RWPE1 (cell line): ENCODE data around the gene USP17L5.
"Not testable (repeated sequence)": the region's sequence is repeated elsewhere in the genome, so short reads cannot be mapped to it uniquely, and the experiment has no call there.

Source experiments
- CTCF ChIA-PET: fragments of 350-600 bp; sonication (Branson Sonifier 250); formaldehyde crosslinking; extraction: SDS; loops from one replicate; lab custom pipeline; 2021; lab: Yijun Ruan, JAX
- POLR2A ChIA-PET: fragments of 400-600 bp; formaldehyde crosslinking; extraction: SDS; loops from one replicate; lab custom pipeline; 2020; ENCODE audit warnings: antibody characterized with exemption; ENCODE audit not compliant: low non-redundant PET; lab: Yijun Ruan, JAX
- DNase-seq: peaks from one replicate; pipeline ENCODE4 v3.0.0; 2012; ENCODE audit warnings: low spot score
- H3K27ac ChIP-seq: fragments of 450-650 bp; 2 replicates; pipeline ENCODE4 v1.5.1; 2017
- TF ChIP-seq, protein P1 (sequence below): fragments of 450-650 bp; conservative IDR thresholded peaks from 2 replicates; pipeline ENCODE4 v1.5.1; 2017; ENCODE audit warnings: low read depth, mild to moderate bottlenecking

The USP17L5 gene, protein sequence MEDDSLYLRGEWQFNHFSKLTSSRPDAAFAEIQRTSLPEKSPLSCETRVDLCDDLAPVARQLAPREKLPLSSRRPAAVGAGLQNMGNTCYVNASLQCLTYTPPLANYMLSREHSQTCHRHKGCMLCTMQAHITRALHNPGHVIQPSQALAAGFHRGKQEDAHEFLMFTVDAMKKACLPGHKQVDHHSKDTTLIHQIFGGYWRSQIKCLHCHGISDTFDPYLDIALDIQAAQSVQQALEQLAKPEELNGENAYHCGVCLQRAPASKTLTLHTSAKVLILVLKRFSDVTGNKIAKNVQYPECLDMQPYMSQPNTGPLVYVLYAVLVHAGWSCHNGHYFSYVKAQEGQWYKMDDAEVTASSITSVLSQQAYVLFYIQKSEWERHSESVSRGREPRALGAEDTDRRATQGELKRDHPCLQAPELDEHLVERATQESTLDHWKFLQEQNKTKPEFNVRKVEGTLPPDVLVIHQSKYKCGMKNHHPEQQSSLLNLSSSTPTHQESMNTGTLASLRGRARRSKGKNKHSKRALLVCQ

DNA sequence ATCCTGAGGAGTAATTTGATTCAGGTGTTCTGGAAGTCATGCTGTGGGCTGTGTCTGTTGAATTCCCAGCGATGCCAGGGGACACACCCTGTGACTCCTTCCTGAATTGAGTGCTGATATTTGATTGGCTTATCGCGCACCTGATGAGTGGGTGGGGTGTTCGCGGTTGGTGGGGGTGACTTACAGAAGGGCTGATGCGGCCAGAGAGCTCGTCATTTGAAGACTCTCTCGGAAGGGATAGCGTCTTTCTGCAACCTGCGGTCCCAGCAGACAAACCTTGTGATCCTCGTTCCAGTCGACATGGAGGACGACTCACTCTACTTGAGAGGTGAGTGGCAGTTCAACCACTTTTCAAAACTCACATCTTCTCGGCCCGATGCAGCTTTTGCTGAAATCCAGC is at the start of gene USP17L5:
Gene USP17L5 (plus strand): TSS at position 301 of the 400 bp plus-strand sequence. CDS start 0 bp downstream, at position 301.
- CTCF ChIA-PET, POLR2A ChIA-PET, H3K27ac ChIP-seq, DNase-seq: not testable (repeated sequence)

DNA sequence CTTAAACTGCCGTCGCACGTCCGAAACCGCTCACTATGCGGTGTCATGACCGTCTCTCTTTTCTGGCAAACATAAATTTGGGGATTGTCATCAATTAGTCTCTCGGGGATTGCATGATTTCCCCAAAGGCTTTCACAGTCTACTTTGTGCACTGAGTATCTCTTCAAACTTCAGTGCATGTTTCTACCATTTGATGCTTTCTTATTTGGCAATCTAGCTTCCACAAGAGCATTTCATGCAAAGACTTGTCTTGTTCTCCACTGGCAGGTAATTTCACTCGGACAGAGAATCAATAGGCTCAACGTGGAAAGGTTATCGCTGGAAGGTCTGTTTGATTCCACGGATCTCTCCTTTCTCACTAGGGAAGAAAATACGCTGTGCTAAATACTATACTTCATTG is 15.0 kb upstream of the USP17L5 start:
- POLR2A ChIA-PET, H3K27ac ChIP-seq, DNase-seq, CTCF ChIA-PET: not testable (repeated sequence)

DNA sequence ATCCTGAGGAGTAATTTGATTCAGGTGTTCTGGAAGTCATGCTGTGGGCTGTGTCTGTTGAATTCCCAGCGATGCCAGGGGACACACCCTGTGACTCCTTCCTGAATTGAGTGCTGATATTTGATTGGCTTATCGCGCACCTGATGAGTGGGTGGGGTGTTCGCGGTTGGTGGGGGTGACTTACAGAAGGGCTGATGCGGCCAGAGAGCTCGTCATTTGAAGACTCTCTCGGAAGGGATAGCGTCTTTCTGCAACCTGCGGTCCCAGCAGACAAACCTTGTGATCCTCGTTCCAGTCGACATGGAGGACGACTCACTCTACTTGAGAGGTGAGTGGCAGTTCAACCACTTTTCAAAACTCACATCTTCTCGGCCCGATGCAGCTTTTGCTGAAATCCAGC is 14.3 kb upstream of the USP17L5 start, which contains the start of gene USP17L24:
Gene USP17L24 (plus strand): TSS at position 301 of the 400 bp plus-strand sequence. CDS start 0 bp downstream, at position 301.
- H3K27ac ChIP-seq, DNase-seq, POLR2A ChIA-PET, CTCF ChIA-PET: not testable (repeated sequence)

DNA sequence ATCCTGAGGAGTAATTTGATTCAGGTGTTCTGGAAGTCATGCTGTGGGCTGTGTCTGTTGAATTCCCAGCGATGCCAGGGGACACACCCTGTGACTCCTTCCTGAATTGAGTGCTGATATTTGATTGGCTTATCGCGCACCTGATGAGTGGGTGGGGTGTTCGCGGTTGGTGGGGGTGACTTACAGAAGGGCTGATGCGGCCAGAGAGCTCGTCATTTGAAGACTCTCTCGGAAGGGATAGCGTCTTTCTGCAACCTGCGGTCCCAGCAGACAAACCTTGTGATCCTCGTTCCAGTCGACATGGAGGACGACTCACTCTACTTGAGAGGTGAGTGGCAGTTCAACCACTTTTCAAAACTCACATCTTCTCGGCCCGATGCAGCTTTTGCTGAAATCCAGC is 9.6 kb upstream of the USP17L5 start, which contains the start of gene USP17L25:
Gene USP17L25 (plus strand): TSS at position 301 of the 400 bp plus-strand sequence. CDS start 0 bp downstream, at position 301.
- H3K27ac ChIP-seq, CTCF ChIA-PET, POLR2A ChIA-PET, DNase-seq: not testable (repeated sequence)

DNA sequence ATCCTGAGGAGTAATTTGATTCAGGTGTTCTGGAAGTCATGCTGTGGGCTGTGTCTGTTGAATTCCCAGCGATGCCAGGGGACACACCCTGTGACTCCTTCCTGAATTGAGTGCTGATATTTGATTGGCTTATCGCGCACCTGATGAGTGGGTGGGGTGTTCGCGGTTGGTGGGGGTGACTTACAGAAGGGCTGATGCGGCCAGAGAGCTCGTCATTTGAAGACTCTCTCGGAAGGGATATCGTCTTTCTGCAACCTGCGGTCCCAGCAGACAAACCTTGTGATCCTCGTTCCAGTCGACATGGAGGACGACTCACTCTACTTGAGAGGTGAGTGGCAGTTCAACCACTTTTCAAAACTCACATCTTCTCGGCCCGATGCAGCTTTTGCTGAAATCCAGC is 4.8 kb upstream of the USP17L5 start, which contains the start of gene USP17L26:
Gene USP17L26 (plus strand): TSS at position 301 of the 400 bp plus-strand sequence. CDS start 0 bp downstream, at position 301.
- DNase-seq, H3K27ac ChIP-seq, POLR2A ChIA-PET, CTCF ChIA-PET: not testable (repeated sequence)

DNA sequence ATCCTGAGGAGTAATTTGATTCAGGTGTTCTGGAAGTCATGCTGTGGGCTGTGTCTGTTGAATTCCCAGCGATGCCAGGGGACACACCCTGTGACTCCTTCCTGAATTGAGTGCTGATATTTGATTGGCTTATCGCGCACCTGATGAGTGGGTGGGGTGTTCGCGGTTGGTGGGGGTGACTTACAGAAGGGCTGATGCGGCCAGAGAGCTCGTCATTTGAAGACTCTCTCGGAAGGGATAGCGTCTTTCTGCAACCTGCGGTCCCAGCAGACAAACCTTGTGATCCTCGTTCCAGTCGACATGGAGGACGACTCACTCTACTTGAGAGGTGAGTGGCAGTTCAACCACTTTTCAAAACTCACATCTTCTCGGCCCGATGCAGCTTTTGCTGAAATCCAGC is 4.6 kb downstream of the USP17L5 start, which contains the start of gene USP17L27:
Gene USP17L27 (plus strand): TSS at position 301 of the 400 bp plus-strand sequence. CDS start 0 bp downstream, at position 301.
- DNase-seq, POLR2A ChIA-PET, H3K27ac ChIP-seq, CTCF ChIA-PET: not testable (repeated sequence)

DNA sequence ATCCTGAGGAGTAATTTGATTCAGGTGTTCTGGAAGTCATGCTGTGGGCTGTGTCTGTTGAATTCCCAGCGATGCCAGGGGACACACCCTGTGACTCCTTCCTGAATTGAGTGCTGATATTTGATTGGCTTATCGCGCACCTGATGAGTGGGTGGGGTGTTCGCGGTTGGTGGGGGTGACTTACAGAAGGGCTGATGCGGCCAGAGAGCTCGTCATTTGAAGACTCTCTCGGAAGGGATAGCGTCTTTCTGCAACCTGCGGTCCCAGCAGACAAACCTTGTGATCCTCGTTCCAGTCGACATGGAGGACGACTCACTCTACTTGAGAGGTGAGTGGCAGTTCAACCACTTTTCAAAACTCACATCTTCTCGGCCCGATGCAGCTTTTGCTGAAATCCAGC is 9.4 kb downstream of the USP17L5 start, which contains the start of gene USP17L28:
Gene USP17L28 (plus strand): TSS at position 301 of the 400 bp plus-strand sequence. CDS start 0 bp downstream, at position 301.
- H3K27ac ChIP-seq, POLR2A ChIA-PET, CTCF ChIA-PET, DNase-seq: not testable (repeated sequence)

DNA sequence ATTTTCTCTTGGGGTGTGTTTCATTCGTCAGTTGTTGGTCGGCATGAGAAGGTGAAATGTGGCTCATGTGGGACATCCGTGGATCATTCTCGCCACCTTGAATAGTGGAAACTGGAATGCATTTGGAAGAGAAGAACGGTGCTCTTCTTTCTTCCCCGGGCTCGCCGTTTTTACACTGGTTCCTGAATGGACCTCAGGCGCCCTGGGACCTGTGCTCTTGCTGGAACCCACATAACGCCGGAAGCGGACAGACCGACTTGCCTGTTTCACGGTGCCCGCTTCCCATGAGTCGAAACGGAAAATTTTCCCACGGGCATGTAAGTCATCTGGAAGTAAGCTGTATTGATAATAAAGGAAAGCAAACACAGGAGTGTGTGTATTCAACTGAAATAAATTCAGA is 11.7 kb downstream of the USP17L5 start:
- CTCF ChIA-PET, H3K27ac ChIP-seq, POLR2A ChIA-PET, DNase-seq: not testable (repeated sequence)

DNA sequence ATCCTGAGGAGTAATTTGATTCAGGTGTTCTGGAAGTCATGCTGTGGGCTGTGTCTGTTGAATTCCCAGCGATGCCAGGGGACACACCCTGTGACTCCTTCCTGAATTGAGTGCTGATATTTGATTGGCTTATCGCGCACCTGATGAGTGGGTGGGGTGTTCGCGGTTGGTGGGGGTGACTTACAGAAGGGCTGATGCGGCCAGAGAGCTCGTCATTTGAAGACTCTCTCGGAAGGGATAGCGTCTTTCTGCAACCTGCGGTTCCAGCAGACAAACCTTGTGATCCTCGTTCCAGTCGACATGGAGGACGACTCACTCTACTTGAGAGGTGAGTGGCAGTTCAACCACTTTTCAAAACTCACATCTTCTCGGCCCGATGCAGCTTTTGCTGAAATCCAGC is 14.1 kb downstream of the USP17L5 start, which contains the start of gene USP17L29:
Gene USP17L29 (plus strand): TSS at position 301 of the 400 bp plus-strand sequence. CDS start 0 bp downstream, at position 301.
- CTCF ChIA-PET, DNase-seq, H3K27ac ChIP-seq, POLR2A ChIA-PET: not testable (repeated sequence)

DNA sequence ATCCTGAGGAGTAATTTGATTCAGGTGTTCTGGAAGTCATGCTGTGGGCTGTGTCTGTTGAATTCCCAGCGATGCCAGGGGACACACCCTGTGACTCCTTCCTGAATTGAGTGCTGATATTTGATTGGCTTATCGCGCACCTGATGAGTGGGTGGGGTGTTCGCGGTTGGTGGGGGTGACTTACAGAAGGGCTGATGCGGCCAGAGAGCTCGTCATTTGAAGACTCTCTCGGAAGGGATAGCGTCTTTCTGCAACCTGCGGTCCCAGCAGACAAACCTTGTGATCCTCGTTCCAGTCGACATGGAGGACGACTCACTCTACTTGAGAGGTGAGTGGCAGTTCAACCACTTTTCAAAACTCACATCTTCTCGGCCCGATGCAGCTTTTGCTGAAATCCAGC is 23.6 kb downstream of the USP17L5 start, which contains the start of gene USP17L30:
Gene USP17L30 (plus strand): TSS at position 301 of the 400 bp plus-strand sequence. CDS start 0 bp downstream, at position 301.
- CTCF ChIA-PET, DNase-seq, POLR2A ChIA-PET, H3K27ac ChIP-seq: not testable (repeated sequence)

DNA sequence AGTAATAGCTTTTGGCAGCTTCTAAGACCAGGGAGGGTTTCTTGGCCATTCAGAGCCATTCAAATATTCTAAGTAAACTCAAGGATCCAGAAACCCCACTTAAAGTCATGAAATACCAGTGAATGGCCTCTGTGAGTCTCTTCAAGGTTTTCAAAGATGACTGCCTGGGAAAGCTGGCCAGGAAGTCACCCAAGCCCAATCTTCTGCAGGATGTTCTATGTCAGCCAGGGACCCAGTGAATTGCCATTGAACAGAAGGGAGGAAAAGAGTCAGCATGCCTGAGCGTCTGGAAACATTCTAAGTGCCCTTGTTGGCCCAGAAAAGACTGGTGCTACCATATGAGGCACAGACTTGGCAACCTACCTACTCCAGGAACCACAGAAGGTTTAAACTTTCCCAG is 40.7 kb downstream of the USP17L5 start:
- POLR2A ChIA-PET, DNase-seq, CTCF ChIA-PET, H3K27ac ChIP-seq: not testable (repeated sequence)

DNA sequence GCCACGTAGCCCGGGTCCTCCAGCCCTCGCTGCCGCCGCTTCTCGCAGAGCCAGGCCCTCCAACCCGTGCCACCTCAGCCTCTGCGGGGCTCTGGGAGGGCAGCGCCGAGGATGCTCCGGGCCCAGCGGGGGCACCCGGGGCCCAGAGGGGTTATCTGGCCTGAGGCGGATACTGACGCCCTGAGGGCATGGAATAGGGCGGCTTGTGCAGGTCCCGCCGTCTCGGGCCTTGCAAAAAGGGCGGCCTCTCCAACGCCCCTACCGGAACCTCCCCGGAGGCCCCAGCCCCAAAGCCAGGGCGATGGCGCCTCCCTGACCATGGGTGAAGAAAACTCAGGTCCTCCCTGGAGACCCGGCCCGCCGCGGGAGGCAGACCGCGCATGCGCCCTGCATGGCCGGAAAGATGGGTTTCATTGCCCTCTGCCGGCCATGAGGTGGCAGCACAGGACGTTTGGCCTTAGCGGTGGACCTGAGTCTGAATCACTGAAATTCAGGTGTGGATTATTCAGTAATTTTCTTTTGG is 41.9 kb downstream of the USP17L5 start:
- H3K27ac ChIP-seq, CTCF ChIA-PET, DNase-seq, POLR2A ChIA-PET: not testable (repeated sequence)
- TF ChIP-seq, protein P1, sequence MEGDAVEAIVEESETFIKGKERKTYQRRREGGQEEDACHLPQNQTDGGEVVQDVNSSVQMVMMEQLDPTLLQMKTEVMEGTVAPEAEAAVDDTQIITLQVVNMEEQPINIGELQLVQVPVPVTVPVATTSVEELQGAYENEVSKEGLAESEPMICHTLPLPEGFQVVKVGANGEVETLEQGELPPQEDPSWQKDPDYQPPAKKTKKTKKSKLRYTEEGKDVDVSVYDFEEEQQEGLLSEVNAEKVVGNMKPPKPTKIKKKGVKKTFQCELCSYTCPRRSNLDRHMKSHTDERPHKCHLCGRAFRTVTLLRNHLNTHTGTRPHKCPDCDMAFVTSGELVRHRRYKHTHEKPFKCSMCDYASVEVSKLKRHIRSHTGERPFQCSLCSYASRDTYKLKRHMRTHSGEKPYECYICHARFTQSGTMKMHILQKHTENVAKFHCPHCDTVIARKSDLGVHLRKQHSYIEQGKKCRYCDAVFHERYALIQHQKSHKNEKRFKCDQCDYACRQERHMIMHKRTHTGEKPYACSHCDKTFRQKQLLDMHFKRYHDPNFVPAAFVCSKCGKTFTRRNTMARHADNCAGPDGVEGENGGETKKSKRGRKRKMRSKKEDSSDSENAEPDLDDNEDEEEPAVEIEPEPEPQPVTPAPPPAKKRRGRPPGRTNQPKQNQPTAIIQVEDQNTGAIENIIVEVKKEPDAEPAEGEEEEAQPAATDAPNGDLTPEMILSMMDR, result peak; percentile 34
